GM20431 (cell line): ENCODE measurements around the gene GATAD1.
"Not testable (repeated sequence)": the region's sequence is repeated elsewhere in the genome, so short reads cannot be mapped to it uniquely, and the experiment has no call there.

Experiments
- in situ Hi-C: fragments of 300-500 bp; cut with MseI, MboI; formaldehyde crosslinking; loops from one replicate; pipeline ENCODE4 v1.15.0; 2020; ENCODE audit warnings: low sequenced_read_pairs; ENCODE audit not compliant: unreplicated experiment

Gene GATAD1

GRCh38 chr7:92447345-92448204 is at the start of gene GATAD1:
Gene GATAD1 (plus strand): TSS chr7:92447482. CDS start chr7:92447730, 248 bp downstream.
- in situ Hi-C loops, result no loop called here

GRCh38 chr7:92397542-92397941 is 49.7 kb upstream of the GATAD1 start:
- in situ Hi-C loops, result no loop called here

- in situ Hi-C loops, result no loop called here
Measured at GRCh38 chr7:92400013-92400412, 47.3 kb upstream of the GATAD1 start.

DNA sequence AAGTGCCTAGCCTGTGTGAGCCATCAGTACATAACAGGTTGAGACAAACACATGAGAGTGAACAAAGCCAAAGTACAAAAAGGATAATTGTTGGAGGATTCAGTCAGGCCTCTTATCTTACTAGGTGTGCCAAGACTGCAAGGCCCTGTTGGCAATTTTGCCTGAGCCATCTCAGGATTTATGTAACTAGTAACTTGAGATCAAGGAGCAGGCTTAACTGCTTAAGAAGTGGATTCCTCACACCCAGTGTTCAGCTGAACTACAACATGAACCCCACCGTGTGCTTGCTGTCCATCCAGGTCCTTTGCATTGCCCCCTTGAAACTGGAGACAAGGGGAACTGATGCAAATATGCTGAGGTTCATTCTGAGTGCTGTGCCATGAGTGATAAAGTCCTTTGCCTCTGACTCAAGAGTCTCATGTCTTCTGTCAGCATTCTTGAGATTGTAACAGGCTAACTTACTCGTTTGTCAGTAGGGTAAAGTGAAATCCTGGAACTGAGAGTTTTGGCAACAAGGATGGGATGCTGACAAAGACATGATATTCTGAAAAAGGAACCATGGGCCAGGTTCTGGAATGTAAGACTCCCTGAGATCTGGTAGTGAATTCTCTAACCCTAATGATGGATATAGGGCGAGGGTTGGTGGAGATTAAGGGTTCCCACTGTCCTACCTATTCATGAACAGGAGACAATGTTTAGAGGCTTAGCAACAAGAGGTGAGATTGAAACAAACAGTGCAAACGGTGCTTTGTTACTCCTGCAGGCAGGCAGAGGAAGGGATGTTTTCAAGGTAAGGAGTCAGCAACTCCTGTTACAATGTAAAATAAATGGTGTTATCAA is 44.1 kb upstream of the GATAD1 start:
- in situ Hi-C loops, result no loop called here

DNA sequence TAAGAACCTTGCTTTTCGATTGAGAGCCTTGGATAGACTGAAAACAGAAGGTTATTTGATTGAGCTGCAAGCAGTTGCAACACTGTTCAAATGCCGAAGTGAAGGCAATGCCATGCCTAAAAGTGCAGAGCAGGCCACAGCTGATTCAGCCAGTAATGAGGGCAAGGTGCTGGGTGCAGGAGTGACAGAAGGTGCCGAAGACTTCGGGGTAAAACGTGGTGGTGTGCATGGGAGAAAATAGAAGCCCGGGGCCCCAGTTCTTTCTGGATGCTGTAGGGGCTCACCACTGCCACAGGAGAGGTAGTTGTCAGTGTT is 43.6 kb upstream of the GATAD1 start:
- in situ Hi-C loops, result no loop called here

- in situ Hi-C loops, result no loop called here
Measured at GRCh38 chr7:92404170-92404614, 43.1 kb upstream of the GATAD1 start.

GRCh38 chr7:92409357-92409756 is 37.9 kb upstream of the GATAD1 start:
- in situ Hi-C loops, result no loop called here

DNA sequence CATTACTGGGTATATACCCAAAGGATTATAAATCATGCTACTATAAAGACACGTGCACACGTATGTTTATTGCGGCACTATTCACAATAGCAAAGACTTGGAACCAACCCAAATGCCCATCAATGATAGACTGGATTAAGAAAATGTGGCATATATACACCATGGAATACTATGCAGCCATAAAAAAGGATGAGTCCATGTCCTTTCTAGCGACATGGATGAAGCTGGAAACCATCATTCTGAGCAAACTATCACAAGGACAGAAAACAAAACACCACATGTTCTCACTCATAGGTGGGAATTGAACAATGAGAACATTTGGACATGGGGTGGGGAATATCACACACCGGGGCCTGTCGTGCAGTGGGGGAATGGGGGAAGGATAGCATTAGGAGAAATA is 37.1 kb upstream of the GATAD1 start:
- in situ Hi-C loops, result not testable (repeated sequence)

- in situ Hi-C loops, result no loop called here
Measured at GRCh38 chr7:92412745-92413144, 34.5 kb upstream of the GATAD1 start.

- in situ Hi-C loops, result no loop called here
Measured at GRCh38 chr7:92413550-92413949, 33.7 kb upstream of the GATAD1 start.

DNA sequence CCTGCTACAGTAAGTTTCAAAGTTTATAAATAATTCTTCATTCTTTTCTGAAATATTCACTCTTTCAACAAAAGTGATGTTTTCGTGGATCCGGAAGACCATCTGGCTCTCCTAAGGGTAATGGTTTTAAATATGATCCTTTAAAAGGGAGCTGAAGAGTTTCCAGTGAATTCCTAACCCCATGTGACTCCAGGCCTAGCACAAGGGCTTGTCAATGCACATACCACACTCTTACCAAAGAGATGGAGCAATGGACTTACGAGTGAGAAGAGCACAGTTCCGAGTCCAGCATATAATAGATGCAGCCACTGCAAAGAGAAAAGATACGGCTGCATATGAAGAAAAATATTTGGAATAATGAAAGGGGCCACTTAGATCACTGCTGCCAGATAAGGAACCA is 32.1 kb upstream of the GATAD1 start:
- in situ Hi-C loops, result no loop called here

- in situ Hi-C loops, result no loop called here
Measured at GRCh38 chr7:92417913-92418312, 29.4 kb upstream of the GATAD1 start.

- in situ Hi-C loops, result no loop called here
Measured at GRCh38 chr7:92421676-92422435, 25.4 kb upstream of the GATAD1 start.

GRCh38 chr7:92422926-92423325 is 24.4 kb upstream of the GATAD1 start:
- in situ Hi-C loops, result no loop called here

DNA sequence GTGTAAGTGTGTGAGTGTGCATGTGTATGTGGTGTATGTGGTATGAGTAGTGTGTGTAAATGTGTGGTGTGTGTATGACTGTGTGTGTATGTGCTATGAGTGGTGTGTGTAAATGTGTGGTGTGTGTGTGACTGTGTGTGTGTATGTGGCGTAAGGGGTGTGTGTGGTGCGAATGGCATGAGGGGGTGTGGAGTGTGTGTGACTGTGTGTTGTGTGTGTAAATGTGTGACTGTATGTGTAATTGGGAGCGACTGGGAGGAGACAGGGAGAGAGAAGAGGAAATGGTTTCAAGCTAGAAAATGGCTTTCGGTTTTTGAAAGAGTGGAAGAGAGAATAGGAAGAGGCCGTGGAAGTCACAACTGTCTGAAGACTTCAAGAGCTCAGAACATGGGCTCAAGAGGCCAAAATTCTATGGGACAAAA is 23.6 kb upstream of the GATAD1 start:
- in situ Hi-C loops, result no loop called here

GRCh38 chr7:92425311-92425947 is 21.9 kb upstream of the GATAD1 start:
- in situ Hi-C loops, result no loop called here

GRCh38 chr7:92427193-92427592 is 20.1 kb upstream of the GATAD1 start:
- in situ Hi-C loops, result no loop called here

DNA sequence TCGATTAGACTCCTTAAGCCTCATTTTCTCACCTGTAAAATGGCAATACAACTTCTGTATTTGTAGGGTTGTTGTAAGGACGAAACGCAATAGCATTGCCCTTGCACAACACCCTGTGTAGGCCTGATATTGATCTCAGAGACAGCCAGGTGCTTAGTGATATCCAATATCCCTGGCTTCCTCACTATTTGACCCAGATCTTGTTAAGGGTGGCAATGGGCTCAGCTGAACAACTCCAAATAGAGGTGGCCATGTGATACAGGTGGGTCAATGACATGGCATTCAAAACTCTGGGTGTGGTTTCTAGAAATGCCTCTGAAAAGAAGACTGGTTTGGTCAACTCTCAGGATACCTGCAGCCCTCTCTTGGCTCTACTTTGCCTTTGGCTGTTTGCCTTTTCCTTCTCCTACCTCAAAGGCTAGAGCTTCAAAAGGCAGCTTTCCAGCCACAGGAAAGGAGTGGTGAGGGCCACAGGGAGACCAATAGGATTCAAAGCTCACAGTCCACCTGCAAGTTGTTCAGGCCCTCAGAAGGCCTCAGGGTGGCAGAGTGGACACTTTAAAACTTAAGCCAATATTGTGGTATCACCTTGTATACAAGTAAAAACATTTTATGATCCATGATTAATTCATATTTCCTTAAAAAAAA is 14.9 kb upstream of the GATAD1 start:
- in situ Hi-C loops, result no loop called here

DNA sequence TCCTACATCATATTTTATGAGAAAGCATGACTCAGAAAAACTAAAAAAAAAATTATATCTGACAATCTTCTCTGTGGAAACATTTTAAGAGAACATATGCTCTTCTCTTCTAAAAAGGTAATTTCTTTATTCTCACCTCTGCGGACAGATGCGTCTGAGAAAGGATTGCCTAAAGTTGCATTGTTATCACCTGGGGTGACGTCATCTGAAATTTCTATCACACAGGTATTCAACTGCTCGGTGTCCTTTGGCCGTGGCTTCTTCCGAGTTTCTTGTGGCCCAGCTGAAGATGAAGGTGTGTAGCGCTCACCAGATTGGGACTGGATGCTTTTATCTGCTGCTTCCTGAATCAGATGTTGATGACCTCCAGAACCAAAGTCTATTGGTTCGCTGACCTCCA is 14.3 kb upstream of the GATAD1 start:
- in situ Hi-C loops, result no loop called here

DNA sequence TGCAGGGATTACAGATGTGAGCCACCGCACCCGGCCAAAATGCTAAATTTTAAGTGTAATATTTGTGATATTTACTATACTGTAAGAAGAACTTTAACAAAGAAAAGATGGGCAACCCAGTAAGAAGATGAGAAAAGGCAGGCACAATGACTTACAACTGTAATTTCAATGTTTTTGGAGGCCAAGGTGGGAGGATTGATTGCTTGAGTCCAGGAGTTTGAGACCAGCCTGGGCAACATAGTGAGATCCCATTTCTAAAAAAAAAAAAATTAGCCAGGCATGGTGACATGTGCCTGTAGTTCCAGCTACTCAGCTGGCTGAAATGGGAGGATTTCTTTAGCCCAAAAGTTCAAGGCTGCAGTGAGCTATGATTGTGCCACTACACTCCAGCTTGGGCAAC is 11.7 kb upstream of the GATAD1 start:
- in situ Hi-C loops, result no loop called here
